T-helper 1 cell treated with Interleukin-12 subunit alpha and Interleukin-12 subunit beta and Interleukin-4 antibody, amounts not matched to agents 30 μg/mL and 1 μg/mL, for 36 hours (primary cell): ENCODE data around the gene EXOC2.
"Not testable (repeated sequence)": the region's sequence is repeated elsewhere in the genome, so short reads cannot be mapped to it uniquely, and the experiment has no call there.

Source experiments
- H3K27ac Mint-ChIP-seq: one replicate; pipeline ENCODE4 v1.8.0; 2021; ENCODE audit warnings: mild to moderate bottlenecking, mixed read lengths
- H3K27me3 Mint-ChIP-seq: one replicate; pipeline ENCODE4 v1.8.0; 2021; ENCODE audit warnings: low read depth, mixed read lengths
- H3K36me3 Mint-ChIP-seq: one replicate; pipeline ENCODE4 v1.8.0; 2021; ENCODE audit warnings: low read depth, mixed read lengths
- H3K4me1 Mint-ChIP-seq: one replicate; pipeline ENCODE4 v1.8.0; 2021; ENCODE audit warnings: low read depth, mixed read lengths
- H3K4me3 Mint-ChIP-seq: one replicate; pipeline ENCODE4 v1.8.0; 2021; ENCODE audit warnings: mild to moderate bottlenecking, moderate library complexity, mixed read lengths
- H3K9me3 Mint-ChIP-seq: one replicate; pipeline ENCODE4 v1.8.0; 2021; ENCODE audit warnings: mixed read lengths

EXOC2 gene

DNA sequence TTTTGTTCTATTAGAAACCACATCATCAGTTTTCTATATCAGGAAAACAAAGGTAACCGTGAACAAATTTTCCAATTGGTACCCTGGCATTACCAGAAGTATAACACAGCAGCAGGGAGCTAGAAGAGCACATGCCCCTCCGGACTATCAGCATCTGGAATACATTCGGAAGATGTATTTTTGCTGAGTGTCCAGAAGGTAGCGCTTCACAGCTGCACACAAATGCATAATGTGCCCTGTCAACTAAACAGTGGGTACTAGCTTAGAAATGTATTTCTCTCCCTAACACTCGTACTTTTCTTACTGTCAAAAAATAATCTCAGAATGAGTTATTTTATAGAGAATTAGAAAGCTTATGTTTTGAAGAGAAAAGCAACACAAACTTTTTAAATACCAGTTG is 113.6 kb downstream of the EXOC2 start:
- no peaks in the 10 kb centered on the region for H3K27me3 Mint-ChIP-seq
- H3K36me3 Mint-ChIP-seq: peaks cover 27% of the 10 kb centered on the region
- H3K9me3 Mint-ChIP-seq: peaks cover 8% of the 10 kb centered on the region

DNA sequence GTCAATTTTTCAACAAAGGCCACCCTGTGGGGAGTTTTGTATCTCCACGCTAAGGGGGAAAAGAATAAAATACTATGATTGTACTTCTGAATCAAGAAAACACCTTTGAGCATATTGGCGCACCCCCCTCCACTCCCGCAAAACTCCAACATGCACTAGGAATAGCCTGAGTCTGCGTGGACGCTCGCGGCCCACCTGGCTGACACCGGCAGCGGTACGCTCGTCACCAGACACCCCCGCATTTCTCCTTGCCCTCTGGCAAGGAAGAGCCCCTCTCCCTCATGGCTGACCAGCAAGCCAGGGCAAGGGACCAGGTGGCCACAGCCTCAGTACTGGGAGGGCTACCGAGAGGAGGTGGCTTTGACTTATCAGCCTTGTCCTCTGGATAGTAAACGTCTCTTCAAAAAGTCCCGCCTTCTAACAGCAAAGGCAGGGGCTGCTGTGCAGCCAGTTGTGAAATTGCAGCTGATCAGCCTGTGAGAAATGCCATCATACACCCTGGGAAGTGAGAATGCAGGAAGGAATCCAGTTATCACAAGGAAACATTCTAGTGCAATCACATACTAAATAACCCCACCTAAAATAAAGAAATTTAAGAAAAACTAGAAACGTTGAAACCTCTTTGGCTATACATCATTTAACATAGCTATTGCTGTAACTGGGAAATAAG is 120.2 kb downstream of the EXOC2 start:
- Mint-ChIP-seq H3K27ac (no peak overlapping the region), H3K36me3 (peaks cover 56% of the 10 kb centered on the region), H3K27me3 (no peaks in the 10 kb centered on the region), H3K9me3 (peaks cover 8% of the 10 kb centered on the region), H3K4me3 (no peak overlapping the region), H3K4me1 (peaks cover 28% of the 10 kb centered on the region)

More for the DNA sequence above, 113.6 kb downstream of the EXOC2 start:
- Mint-ChIP-seq H3K27ac (no peak overlapping the region), H3K4me3 (no peak overlapping the region), H3K4me1 (peaks cover 17% of the 10 kb centered on the region)

DNA sequence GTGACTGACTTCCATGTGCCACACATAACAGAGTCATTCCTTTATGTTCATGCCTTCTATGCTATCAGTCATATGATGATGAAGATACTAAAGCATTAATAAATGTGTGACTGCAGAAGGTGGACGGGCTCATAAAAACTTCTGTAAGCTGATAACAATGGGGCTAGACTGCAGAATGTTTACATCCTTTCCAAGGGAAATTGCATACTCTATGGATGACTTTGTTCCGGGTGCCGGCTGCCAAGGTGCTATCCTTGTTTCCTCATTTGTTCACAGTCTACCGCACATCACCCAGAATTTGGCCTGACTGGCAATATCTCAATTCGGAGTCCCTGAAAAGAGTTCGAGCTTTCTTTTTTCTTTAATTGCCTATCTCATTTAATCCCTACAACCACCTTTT is 121.0 kb downstream of the EXOC2 start:
- Mint-ChIP-seq H3K9me3 (peaks cover 8% of the 10 kb centered on the region), H3K27ac (no peak overlapping the region), H3K27me3 (no peaks in the 10 kb centered on the region), H3K36me3 (peaks cover 58% of the 10 kb centered on the region), H3K4me3 (no peak overlapping the region), H3K4me1 (peaks cover 28% of the 10 kb centered on the region)

- Mint-ChIP-seq H3K36me3 (peaks cover 55% of the 10 kb centered on the region), H3K4me3 (no peak overlapping the region), H3K4me1 (peaks cover 31% of the 10 kb centered on the region), H3K27me3 (no peaks in the 10 kb centered on the region), H3K9me3 (peaks cover 6% of the 10 kb centered on the region), H3K27ac (no peak overlapping the region)
These were observed 122.1 kb downstream of the EXOC2 start for GRCh38 chr6:570825-571224.

- peaks cover 31% of the 10 kb centered on the region for H3K4me1 Mint-ChIP-seq
- H3K36me3 Mint-ChIP-seq: peaks cover 43% of the 10 kb centered on the region
- no peaks in the 10 kb centered on the region for H3K9me3 Mint-ChIP-seq
- H3K27ac Mint-ChIP-seq: no peak overlapping the region
- H3K4me3 Mint-ChIP-seq: no peak overlapping the region
- H3K27me3 Mint-ChIP-seq: no peaks in the 10 kb centered on the region
These were observed 123.9 kb downstream of the EXOC2 start for GRCh38 chr6:568954-569523.

GRCh38 chr6:568085-568484 is 124.9 kb downstream of the EXOC2 start:
- Mint-ChIP-seq H3K27ac (no peak overlapping the region), H3K9me3 (no peaks in the 10 kb centered on the region), H3K4me1 (peaks cover 31% of the 10 kb centered on the region), H3K36me3 (peaks cover 45% of the 10 kb centered on the region), H3K4me3 (no peak overlapping the region), H3K27me3 (no peaks in the 10 kb centered on the region)

DNA sequence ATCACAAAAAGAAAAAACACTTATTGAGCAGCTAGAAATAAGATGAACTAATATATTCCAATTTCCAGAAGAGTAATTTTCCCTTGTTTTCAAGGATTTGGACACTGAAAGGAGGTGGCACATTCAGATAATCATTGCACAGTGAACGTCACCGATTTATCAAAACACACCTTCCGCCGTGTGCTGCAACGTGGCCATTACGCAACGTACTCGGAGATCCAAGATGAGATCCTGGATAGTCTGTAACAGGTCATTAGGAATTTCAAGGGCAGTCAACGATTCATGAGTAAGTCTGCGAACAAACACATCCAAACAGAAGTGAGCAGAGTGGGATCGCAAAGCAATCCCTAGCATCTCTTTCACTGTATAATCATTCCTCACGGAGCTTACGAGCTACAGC is 129.1 kb downstream of the EXOC2 start:
- H3K4me1 Mint-ChIP-seq: peaks cover 25% of the 10 kb centered on the region
- H3K27ac Mint-ChIP-seq: no peak overlapping the region
- H3K27me3 Mint-ChIP-seq: no peaks in the 10 kb centered on the region
- H3K36me3 Mint-ChIP-seq: peaks cover 56% of the 10 kb centered on the region
- no peak overlapping the region for H3K4me3 Mint-ChIP-seq
- peaks cover 7% of the 10 kb centered on the region for H3K9me3 Mint-ChIP-seq

- H3K27ac Mint-ChIP-seq: no peak overlapping the region
These were observed 130.8 kb downstream of the EXOC2 start for GRCh38 chr6:562052-562676.

DNA sequence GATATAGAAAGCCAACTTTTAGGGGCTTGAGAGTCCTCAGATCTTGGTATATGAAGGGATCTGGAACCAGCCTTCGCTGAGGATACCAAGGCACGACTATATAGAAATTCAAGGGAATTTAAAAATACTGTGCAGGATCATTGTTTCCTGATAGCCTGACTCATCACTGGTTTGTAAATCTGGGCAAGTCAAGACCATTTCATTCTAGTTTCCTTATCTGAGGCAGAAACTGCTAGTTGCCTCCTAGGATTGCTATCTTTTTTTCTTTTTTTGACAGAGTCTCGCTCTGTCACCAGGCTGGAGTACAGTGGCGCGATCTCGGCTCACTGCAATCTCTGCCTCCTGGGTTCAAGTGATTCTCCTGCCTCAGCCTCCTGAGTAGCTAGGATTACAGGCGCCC is 131.6 kb downstream of the EXOC2 start:
- not testable (repeated sequence) for H3K27ac Mint-ChIP-seq, H3K4me3 Mint-ChIP-seq, H3K9me3 Mint-ChIP-seq, H3K27me3 Mint-ChIP-seq
- H3K4me1 Mint-ChIP-seq: peaks cover 24% of the 10 kb centered on the region
- H3K36me3 Mint-ChIP-seq: peaks cover 50% of the 10 kb centered on the region

More at GRCh38 chr6:562052-562676, 130.8 kb downstream of the EXOC2 start:
- H3K9me3 Mint-ChIP-seq: peaks cover 7% of the 10 kb centered on the region
- H3K36me3 Mint-ChIP-seq: peaks cover 52% of the 10 kb centered on the region
- peaks cover 27% of the 10 kb centered on the region for H3K4me1 Mint-ChIP-seq
- H3K4me3 Mint-ChIP-seq: no peak overlapping the region
- no peaks in the 10 kb centered on the region for H3K27me3 Mint-ChIP-seq

GRCh38 chr6:558959-559358 is 134.0 kb downstream of the EXOC2 start:
- no peak overlapping the region for H3K4me3 Mint-ChIP-seq
- H3K36me3 Mint-ChIP-seq: peaks cover 55% of the 10 kb centered on the region
- H3K4me1 Mint-ChIP-seq: peaks cover 24% of the 10 kb centered on the region
- H3K27me3 Mint-ChIP-seq: no peaks in the 10 kb centered on the region
- peaks cover 7% of the 10 kb centered on the region for H3K9me3 Mint-ChIP-seq
- H3K27ac Mint-ChIP-seq: peak overlapping the region; percentile 38

DNA sequence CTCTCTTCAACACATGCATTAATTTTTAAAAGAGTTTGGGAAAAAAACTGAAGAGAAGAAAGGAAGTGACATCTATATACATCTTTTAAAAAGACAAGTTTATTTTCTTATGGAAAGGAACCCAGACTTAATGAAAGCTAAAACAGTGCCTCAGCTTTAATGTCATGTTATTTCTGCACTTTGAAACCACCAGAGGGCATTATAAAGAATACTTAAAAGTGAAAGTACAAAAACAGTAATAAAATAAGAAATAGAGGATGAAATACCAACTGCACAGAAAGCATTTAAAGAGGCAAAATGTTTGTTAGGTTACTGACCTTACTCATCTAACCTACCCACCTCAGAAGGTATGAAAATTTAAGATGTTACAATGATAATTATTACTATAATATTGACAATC is 134.8 kb downstream of the EXOC2 start:
- Mint-ChIP-seq H3K36me3 (peaks cover 53% of the 10 kb centered on the region), H3K4me3 (peak overlapping the region; percentile 29), H3K27me3 (no peaks in the 10 kb centered on the region), H3K9me3 (peaks cover 7% of the 10 kb centered on the region), H3K4me1 (peaks cover 24% of the 10 kb centered on the region), H3K27ac (peak overlapping the region; percentile 41)

- H3K36me3 Mint-ChIP-seq: peaks cover 28% of the 10 kb centered on the region
- no peaks in the 10 kb centered on the region for H3K27me3 Mint-ChIP-seq
- H3K9me3 Mint-ChIP-seq: no peaks in the 10 kb centered on the region
- H3K4me3 Mint-ChIP-seq: no peak overlapping the region
- peaks cover 27% of the 10 kb centered on the region for H3K4me1 Mint-ChIP-seq
- no peak overlapping the region for H3K27ac Mint-ChIP-seq
These were observed 141.0 kb downstream of the EXOC2 start for GRCh38 chr6:551829-552350.

GRCh38 chr6:551405-551804 is 141.5 kb downstream of the EXOC2 start:
- peaks cover 26% of the 10 kb centered on the region for H3K4me1 Mint-ChIP-seq
- no peak overlapping the region for H3K4me3 Mint-ChIP-seq
- H3K27me3 Mint-ChIP-seq: no peaks in the 10 kb centered on the region
- no peaks in the 10 kb centered on the region for H3K9me3 Mint-ChIP-seq
- H3K27ac Mint-ChIP-seq: no peak overlapping the region
- peaks cover 29% of the 10 kb centered on the region for H3K36me3 Mint-ChIP-seq

- Mint-ChIP-seq H3K9me3 (no peaks in the 10 kb centered on the region), H3K27me3 (no peaks in the 10 kb centered on the region), H3K27ac (no peak overlapping the region), H3K4me3 (no peak overlapping the region), H3K4me1 (peaks cover 26% of the 10 kb centered on the region), H3K36me3 (peaks cover 27% of the 10 kb centered on the region)
These were observed 143.0 kb downstream of the EXOC2 start for GRCh38 chr6:549906-550305.

DNA sequence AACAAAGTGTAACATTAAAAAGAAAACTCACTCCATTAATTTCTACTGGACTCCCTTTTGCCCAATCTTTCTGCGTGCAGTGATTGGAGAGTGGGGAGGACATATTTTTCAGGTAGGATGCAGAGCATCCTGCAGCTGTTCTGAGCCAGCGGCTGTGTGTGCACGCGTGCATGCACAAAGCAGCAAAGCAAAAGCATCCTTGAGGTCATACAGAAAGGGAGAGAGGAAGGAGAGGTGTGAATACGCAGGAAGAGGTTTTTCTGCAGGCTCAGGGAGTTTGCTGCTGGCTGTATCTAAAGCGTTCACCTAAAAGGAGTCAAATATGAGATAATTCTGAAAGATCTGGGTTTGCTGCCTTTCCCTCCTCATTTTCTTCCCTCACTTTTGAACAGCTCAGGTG is 144.4 kb downstream of the EXOC2 start:
- Mint-ChIP-seq H3K4me1 (peaks cover 29% of the 10 kb centered on the region), H3K4me3 (peak overlapping the region; percentile 61), H3K27me3 (no peaks in the 10 kb centered on the region), H3K9me3 (no peaks in the 10 kb centered on the region), H3K36me3 (peaks cover 31% of the 10 kb centered on the region), H3K27ac (peak overlapping the region; percentile 84)
